HG03095 (cell line): Measurements from ENCODE around the gene PPT2.
A peak's percentile ranks its signal among the peaks of the same experiment; 100 is the strongest.
"Not testable (repeated sequence)": the region's sequence is repeated elsewhere in the genome, so short reads cannot be mapped to it uniquely, and the experiment has no call there.

Source experiments
- ATAC-seq: cut with Tn5 transposase; IDR thresholded peaks from one replicate; pipeline ENCODE4 v1.9.1; 2021; ENCODE audit warnings: moderate library complexity; ENCODE audit not compliant: unreplicated experiment

Gene PPT2

GRCh38 chr6:32126880-32127279 is 27.1 kb upstream of the PPT2 start:
- ATAC-seq: no peak

DNA sequence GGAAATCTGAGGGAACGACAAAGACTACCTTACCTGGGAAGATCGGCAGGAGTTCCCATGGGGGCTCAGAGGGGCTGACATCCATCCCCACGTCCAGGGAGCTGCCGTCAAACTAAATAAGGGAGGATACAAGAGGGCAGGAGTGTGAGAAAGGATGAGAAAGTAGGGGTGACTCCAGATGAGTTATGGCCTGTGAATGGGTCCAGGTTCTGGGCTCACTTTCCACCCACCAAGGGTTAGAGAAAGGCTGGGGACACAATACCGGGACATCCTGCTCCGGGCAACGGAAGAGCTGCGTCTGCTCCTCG is 26.6 kb upstream of the PPT2 start:
- ATAC-seq: no peak

GRCh38 chr6:32127717-32128592 is 26.0 kb upstream of the PPT2 start, which contains the start of gene ATF6B:
TSS of gene ATF6B (minus strand) at chr6:32128246. CDS start at chr6:32128207, 39 bp downstream.
- peak; percentile 72 for ATAC-seq

DNA sequence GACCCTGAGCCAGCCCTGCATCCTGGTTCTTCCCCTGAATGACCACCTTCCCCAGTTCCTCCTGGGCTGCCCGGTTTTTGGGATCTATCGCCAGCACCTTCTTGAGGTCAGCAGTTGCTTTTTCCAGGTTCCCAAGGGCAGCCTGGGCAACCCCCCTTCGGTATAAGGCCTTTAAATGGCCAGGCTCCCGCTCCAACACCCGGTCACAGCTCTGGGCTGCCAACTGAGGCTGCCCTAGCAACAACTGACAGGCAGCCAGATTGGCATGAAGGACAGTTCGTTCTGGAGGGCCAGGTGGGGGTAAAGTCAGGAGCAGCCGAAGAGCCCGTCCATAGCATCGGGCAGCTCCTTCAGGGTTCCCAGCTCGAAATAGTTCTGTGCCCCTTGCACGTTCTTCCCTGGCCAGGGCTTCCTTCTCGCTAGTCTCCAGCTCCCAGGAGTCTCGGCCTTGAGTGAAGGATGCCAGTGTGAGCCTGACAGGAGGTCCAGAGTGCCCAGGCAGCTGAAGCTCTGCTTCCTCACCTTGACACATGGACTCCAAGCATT is 25.1 kb upstream of the PPT2 start:
- no peak for ATAC-seq

DNA sequence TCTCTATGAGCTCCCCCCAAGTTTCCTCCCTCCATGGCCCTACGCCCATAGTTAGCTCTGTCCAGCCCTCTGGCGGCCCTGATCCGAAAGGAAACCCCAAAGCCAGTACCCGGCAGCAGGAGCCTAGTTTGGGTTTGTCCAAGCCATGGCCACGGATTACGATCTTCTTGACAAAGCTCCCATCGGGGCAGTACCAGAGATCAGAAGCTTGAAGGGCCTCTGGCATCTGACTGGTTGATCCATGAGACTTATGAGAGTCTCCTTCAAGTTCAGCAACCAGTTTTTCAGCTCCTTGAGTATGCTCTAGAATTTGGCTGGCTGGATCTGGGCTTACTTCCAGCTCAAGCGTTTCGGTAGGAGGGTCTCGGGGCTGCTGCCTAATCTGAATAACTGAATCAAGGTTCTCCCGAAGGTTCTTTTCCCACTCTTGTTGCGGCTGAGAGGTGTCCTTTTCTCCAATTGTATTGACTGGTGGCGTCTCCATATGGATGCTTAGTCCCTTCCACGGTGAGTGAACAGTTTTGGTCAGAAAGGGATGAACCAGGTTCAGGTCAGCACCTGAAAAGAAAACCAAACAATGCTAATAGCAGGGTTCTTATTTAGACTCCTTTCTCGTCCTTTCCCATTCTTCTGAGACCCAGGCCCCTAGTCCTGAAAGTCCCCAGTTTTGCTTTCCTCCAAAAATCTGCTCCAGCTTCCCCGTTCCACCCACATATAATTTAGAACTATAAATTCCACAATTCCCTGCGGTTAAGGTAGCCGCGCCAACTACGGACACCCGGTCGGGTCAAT is 24.4 kb upstream of the PPT2 start:
- peak; percentile 23 for ATAC-seq

- ATAC-seq: no peak
Observed at GRCh38 chr6:32131439-32131948, 22.4 kb upstream of the PPT2 start.

DNA sequence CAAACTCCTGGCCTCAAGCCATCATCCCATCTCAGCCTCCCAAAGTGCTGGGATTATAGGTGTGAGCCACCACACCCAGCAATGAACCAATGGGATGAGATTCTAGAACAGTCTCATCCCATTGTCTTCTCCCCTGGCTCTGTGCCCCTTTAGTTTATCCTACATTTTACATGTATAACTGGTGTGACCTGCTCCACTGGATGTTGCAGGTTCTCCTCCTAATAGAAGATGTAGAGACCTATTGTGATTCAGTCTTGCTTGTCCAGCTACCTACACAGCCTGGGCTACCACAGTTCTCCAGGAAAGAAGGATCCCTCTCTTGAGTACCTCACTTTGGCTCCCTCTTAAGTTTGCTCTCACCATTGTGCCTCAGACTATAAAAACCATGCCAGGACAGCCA is 21.8 kb upstream of the PPT2 start:
- ATAC-seq: no peak

DNA sequence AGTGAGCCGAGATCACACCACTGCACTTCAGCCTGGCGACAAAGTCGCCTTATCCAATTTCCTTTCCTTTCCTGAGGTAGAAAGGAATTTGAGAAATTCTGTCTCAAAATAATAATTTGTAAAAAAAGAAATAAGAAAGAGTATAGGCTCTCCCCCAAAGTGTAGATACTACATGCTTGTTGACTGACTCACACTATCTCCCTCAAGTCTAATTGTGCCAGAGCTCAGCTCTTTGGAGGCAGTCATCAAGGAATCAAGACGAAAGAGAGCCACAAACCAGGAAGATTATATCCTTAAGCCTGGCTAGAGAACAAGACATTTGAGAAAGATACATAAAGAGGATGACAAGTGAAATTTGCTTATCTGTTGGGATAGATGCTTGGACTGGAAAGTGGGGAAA is 20.2 kb upstream of the PPT2 start:
- no peak for ATAC-seq

DNA sequence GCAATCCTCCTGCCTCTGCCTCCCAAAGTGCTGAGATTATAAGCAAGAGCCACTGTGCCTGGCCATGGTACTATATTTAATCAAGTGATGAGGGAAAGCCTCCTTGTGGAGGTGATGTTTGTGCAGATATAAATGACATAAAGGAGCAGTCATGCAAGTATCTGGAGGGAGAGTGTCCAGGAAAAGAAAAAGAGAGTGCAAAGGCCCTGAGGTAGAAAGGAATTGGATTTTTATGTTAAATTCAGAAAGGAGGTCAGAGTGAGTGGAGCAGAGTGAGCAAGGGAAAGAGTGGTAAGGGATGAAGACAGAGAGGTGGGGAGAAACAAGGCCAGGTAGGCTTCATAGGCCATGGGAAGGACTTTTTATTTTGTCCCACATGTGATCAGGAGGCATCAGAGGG is 16.5 kb upstream of the PPT2 start:
- no peak for ATAC-seq

- no peak for ATAC-seq
Observed at GRCh38 chr6:32139590-32139989, 14.4 kb upstream of the PPT2 start.

DNA sequence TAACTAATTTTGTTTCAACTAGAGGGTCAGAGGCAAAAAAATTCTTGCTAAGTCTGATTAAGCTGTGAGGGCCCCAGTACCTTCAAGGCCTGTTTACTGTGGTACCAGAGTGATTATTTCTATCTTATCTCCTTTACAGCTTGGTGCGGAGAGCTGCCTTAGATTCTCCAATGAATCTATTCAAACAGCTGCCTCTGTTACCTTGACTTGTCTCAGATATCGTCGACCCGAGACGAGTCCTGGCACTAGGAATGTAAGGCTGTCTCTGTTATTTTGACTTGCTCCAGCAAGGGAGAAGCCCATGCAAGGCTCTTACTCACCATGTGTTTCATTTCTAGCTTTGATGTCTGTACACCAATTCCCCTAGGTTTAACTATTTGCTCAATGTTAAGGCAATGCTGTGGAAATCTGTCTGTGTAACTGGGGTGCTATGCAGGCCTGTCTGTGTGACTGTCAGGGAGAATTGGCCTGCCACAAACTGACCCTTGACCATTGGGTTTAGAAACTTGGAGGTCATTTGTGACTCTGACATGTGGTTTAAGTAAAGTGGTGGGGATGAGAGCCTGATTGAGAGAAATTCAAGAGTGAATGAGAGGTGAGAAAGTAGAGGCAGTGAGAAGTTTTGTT is 13.4 kb upstream of the PPT2 start:
- no peak for ATAC-seq

DNA sequence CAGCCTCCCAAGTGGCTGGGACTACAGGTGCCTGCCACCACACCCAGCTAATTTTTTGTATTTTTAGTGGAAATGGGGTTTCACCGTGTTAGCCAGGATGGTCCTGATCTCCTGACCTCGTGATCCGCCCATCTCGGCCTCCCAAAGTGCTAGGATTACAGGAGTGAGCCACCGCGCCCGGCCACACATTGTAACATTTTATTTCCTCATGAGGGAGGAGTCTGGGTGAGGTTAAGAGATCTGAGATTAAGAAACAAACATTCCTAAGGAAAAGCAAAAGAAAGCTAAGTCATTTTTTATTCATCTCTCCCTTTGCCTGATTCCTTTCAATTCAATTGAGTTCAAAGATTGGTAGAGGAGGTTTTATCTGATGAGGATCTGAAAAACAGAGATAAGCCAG is 9.7 kb upstream of the PPT2 start:
- ATAC-seq: not testable (repeated sequence)

GRCh38 chr6:32146287-32146686 is 7.7 kb upstream of the PPT2 start:
- ATAC-seq: no peak

- no peak for ATAC-seq
Observed at GRCh38 chr6:32146687-32147086, 7.3 kb upstream of the PPT2 start.

DNA sequence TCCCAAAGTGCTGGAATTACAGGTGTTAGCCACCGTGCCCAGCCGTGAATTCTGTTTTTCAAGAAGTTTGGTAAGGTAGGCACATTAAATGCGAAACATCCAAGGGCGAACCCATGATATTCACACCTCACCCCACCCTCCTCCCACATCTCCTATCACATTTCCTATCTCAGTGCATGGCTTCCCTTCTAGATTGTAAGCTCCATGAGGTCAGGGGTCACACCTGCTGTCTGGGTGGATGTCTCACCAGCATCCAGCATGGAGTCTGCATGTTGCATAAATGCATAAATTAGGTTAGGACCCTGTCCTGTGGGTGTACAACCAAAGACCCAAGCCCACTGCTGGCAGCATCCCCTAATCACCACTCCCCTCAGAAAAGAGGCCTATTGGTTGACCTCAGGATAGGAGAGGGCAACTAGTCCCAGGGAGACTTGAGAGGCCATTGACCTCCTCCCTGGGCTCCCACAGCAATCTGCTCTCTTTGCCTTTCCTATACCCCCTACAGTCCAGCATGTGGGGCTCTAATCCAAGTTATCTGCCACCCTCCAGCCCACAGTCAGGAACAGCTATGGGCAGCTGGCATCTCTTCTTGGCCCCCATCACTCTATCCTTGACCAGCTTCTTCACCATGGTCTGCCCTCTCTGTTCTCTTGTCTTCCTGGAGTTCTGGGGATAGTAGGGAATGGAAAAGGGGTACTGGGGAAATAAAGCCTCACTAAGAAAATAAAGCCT is 6.4 kb upstream of the PPT2 start:
- no peak for ATAC-seq

GRCh38 chr6:32148289-32149091 is 5.5 kb upstream of the PPT2 start:
- ATAC-seq: no peak

- ATAC-seq: no peak
Observed at GRCh38 chr6:32149092-32149755, 4.7 kb upstream of the PPT2 start.

DNA sequence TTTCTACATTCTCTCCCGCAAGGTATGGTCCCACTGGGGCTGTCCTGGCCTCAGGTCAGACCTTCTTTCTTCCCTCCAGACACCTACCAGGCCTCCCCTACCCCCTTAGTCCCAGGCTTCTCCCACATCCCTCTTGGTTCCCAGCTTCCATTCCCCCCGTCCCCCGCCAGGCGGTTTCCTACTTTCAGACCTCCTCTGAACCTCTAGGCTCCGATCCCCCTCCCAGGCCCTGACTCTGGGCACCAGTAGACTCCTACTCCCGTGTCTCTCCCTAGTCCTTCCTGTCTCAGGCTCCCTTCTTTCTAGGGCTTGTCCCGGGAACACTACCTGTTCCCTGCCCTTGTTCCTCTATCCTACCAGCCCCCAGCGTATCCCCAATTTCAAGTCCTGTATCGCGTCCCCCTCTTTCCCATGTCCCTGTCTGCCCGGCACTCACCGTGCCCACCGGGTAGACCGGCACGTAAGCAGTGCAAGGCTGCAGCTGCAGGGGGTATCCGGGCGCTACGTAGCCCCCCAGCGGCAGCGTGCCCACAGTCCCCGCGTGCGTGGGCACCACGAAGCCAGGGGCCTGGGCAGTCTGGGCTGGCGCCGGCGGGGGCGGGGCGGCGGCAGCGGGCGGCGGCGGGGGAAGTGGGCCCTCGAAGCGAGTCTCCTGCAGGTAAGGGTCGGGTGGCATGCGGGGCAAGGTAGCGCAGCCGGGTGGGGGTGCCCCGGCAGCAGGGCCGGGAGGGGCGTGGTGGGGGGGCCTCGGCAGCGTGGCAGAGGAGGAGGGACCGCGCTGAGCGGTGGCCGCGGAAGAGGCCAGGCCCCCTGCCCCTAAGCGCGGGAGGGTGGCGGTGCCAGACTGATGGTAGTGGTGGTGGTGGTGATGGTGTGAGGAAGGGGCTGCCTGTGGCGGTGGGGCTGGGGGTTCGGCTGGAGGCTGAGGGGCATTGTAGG is 3.7 kb upstream of the PPT2 start:
- no peak for ATAC-seq
